Measurements from ENCODE around the gene CDH13. TPM values are rescaled to one million over a fixed set of nuclear protein-coding genes. Genes with fewer than 3 reads are reported as not detected.
A peak's percentile ranks its signal among the peaks of the same experiment; 100 is the strongest.

CDH13 gene
- total and polyA plus RNA-seq, 4 donors = 58.9 to 265 (median 158) TPM

GRCh38 chr16:83733301-83733700, 1106.5 kb downstream of the CDH13 start:
- intact Hi-C loops (cut with DNase I) = no loop called here
- DNase-seq = no peak
- no peak for ATAC-seq (ENCODE audit: low FRiP score)

GRCh38 chr16:83734136-83734535, 1107.4 kb downstream of the CDH13 start:
- no peak for ATAC-seq (ENCODE audit: low FRiP score)
- 79 to 100% methylated on average over 5 of the region's 5 CpGs for WGBS, 2 donors

More at GRCh38 chr16:83733301-83733700, 1106.5 kb downstream of the CDH13 start:
- no peak overlapping the region for H3K27ac ChIP-seq (ENCODE audit: low read depth in 1 of 2, low read length in 2 of 2)
- no peak overlapping the region for H3K4me3 ChIP-seq (ENCODE audit: low read length in 2 of 2)
- H3K36me3 ChIP-seq (ENCODE audit: control insufficient read depth in 1 of 2, insufficient read depth in 2 of 2, low read length in 1 of 2) = no peaks in the 10 kb centered on the region
- no peaks in the 10 kb centered on the region for H3K27me3 ChIP-seq (ENCODE audit: control insufficient read depth in 1 of 2, insufficient read depth in 2 of 2, low read length in 1 of 2)
- no peaks in the 10 kb centered on the region for H3K4me1 ChIP-seq (ENCODE audit: control insufficient read depth in 1 of 2, insufficient read depth in 2 of 2, low read length in 2 of 2)
- 83 to 93% methylated on average over 9 of the region's 9 CpGs for WGBS, 2 donors
- H3K9me3 ChIP-seq (ENCODE audit: control insufficient read depth, low read length) = no peaks in the 10 kb centered on the region

GRCh38 chr16:83737729-83738354, 1111.1 kb downstream of the CDH13 start:
- no peak overlapping the region for H3K4me3 ChIP-seq (ENCODE audit: low read length in 2 of 2)
- ATAC-seq (ENCODE audit: low FRiP score) = no peak
- no peaks in the 10 kb centered on the region for H3K4me1 ChIP-seq (ENCODE audit: control insufficient read depth in 1 of 2, insufficient read depth in 2 of 2, low read length in 2 of 2)
- 90 to 92% methylated on average over 11 of the region's 11 CpGs for WGBS, 2 donors
- no peaks in the 10 kb centered on the region for H3K36me3 ChIP-seq (ENCODE audit: control insufficient read depth in 1 of 2, insufficient read depth in 2 of 2, low read length in 1 of 2)
- DNase-seq = no peak
- no peak overlapping the region for H3K27ac ChIP-seq (ENCODE audit: low read depth in 1 of 2, low read length in 2 of 2)
- H3K27me3 ChIP-seq (ENCODE audit: control insufficient read depth in 1 of 2, insufficient read depth in 2 of 2, low read length in 1 of 2) = no peaks in the 10 kb centered on the region
- H3K9me3 ChIP-seq (ENCODE audit: control insufficient read depth, low read length) = no peaks in the 10 kb centered on the region
- intact Hi-C loops (cut with DNase I) = no loop called here

More at GRCh38 chr16:83734136-83734535, 1107.4 kb downstream of the CDH13 start:
- no peak overlapping the region for H3K27ac ChIP-seq (ENCODE audit: low read depth in 1 of 2, low read length in 2 of 2)
- H3K27me3 ChIP-seq (ENCODE audit: control insufficient read depth in 1 of 2, insufficient read depth in 2 of 2, low read length in 1 of 2) = no peaks in the 10 kb centered on the region
- H3K36me3 ChIP-seq (ENCODE audit: control insufficient read depth in 1 of 2, insufficient read depth in 2 of 2, low read length in 1 of 2) = no peaks in the 10 kb centered on the region
- H3K4me3 ChIP-seq (ENCODE audit: low read length in 2 of 2) = no peak overlapping the region
- DNase-seq = no peak
- H3K4me1 ChIP-seq (ENCODE audit: control insufficient read depth in 1 of 2, insufficient read depth in 2 of 2, low read length in 2 of 2) = no peaks in the 10 kb centered on the region
- H3K9me3 ChIP-seq (ENCODE audit: control insufficient read depth, low read length) = no peaks in the 10 kb centered on the region
- intact Hi-C loops (cut with DNase I) = no loop called here

- no peak overlapping the region for H3K27ac ChIP-seq (ENCODE audit: low read depth in 1 of 2, low read length in 2 of 2)
- intact Hi-C loops (cut with DNase I) = no loop called here
- H3K4me1 ChIP-seq (ENCODE audit: control insufficient read depth in 1 of 2, insufficient read depth in 2 of 2, low read length in 2 of 2) = no peaks in the 10 kb centered on the region
- 86 to 91% methylated on average over 7 of the region's 7 CpGs for WGBS, 2 donors
- no peaks in the 10 kb centered on the region for H3K27me3 ChIP-seq (ENCODE audit: control insufficient read depth in 1 of 2, insufficient read depth in 2 of 2, low read length in 1 of 2)
- no peak overlapping the region for H3K4me3 ChIP-seq (ENCODE audit: low read length in 2 of 2)
- DNase-seq (no peak), ATAC-seq (ENCODE audit: low FRiP score) (no peak)
- no peaks in the 10 kb centered on the region for H3K9me3 ChIP-seq (ENCODE audit: control insufficient read depth, low read length)
- no peaks in the 10 kb centered on the region for H3K36me3 ChIP-seq (ENCODE audit: control insufficient read depth in 1 of 2, insufficient read depth in 2 of 2, low read length in 1 of 2)
These were observed 1112.2 kb downstream of the CDH13 start for GRCh38 chr16:83738923-83739503.

GRCh38 chr16:83742124-83742899, 1115.5 kb downstream of the CDH13 start:
- no peaks in the 10 kb centered on the region for H3K27me3 ChIP-seq (ENCODE audit: control insufficient read depth in 1 of 2, insufficient read depth in 2 of 2, low read length in 1 of 2)
- ATAC-seq (ENCODE audit: low FRiP score) = no peak
- WGBS, 2 donors = 91 to 97% methylated on average over 22 of the region's 22 CpGs
- no peak overlapping the region for H3K27ac ChIP-seq (ENCODE audit: low read depth in 1 of 2, low read length in 2 of 2)
- DNase-seq = no peak
- no peaks in the 10 kb centered on the region for H3K9me3 ChIP-seq (ENCODE audit: control insufficient read depth, low read length)
- no peaks in the 10 kb centered on the region for H3K4me1 ChIP-seq (ENCODE audit: control insufficient read depth in 1 of 2, insufficient read depth in 2 of 2, low read length in 2 of 2)
- no peak overlapping the region for H3K4me3 ChIP-seq (ENCODE audit: low read length in 2 of 2)
- intact Hi-C loops (cut with DNase I) = no loop called here
- no peaks in the 10 kb centered on the region for H3K36me3 ChIP-seq (ENCODE audit: control insufficient read depth in 1 of 2, insufficient read depth in 2 of 2, low read length in 1 of 2)

- no peaks in the 10 kb centered on the region for H3K9me3 ChIP-seq (ENCODE audit: control insufficient read depth, low read length)
- DNase-seq (no peak), ATAC-seq (ENCODE audit: low FRiP score) (no peak)
- no peaks in the 10 kb centered on the region for H3K4me1 ChIP-seq (ENCODE audit: control insufficient read depth in 1 of 2, insufficient read depth in 2 of 2, low read length in 2 of 2)
- no peaks in the 10 kb centered on the region for H3K36me3 ChIP-seq (ENCODE audit: control insufficient read depth in 1 of 2, insufficient read depth in 2 of 2, low read length in 1 of 2)
- 96 to 97% methylated on average over 4 of the region's 4 CpGs for WGBS, 2 donors
- H3K27me3 ChIP-seq (ENCODE audit: control insufficient read depth in 1 of 2, insufficient read depth in 2 of 2, low read length in 1 of 2) = no peaks in the 10 kb centered on the region
- intact Hi-C loops (cut with DNase I) = no loop called here
- H3K4me3 ChIP-seq (ENCODE audit: low read length in 2 of 2) = no peak overlapping the region
- H3K27ac ChIP-seq (ENCODE audit: low read depth in 1 of 2, low read length in 2 of 2) = no peak overlapping the region
These were observed 1116.5 kb downstream of the CDH13 start for GRCh38 chr16:83743241-83743640.

- DNase-seq (no peak), ATAC-seq (ENCODE audit: low FRiP score) (no peak)
- Histone ChIP-seq H3K27me3 (ENCODE audit: control insufficient read depth in 1 of 2, insufficient read depth in 2 of 2, low read length in 1 of 2) (no peaks in the 10 kb centered on the region), H3K27ac (ENCODE audit: low read depth in 1 of 2, low read length in 2 of 2) (no peak overlapping the region), H3K4me3 (ENCODE audit: low read length in 2 of 2) (no peak overlapping the region), H3K36me3 (ENCODE audit: control insufficient read depth in 1 of 2, insufficient read depth in 2 of 2, low read length in 1 of 2) (no peaks in the 10 kb centered on the region), H3K9me3 (ENCODE audit: control insufficient read depth, low read length) (no peaks in the 10 kb centered on the region), H3K4me1 (ENCODE audit: control insufficient read depth in 1 of 2, insufficient read depth in 2 of 2, low read length in 2 of 2) (no peaks in the 10 kb centered on the region)
- 94% methylated on average over 6 of the region's 6 CpGs for WGBS, 2 donors
- intact Hi-C loops (cut with DNase I) = no loop called here
These were observed 1117.0 kb downstream of the CDH13 start for GRCh38 chr16:83743720-83744119.

- DNase-seq = peak in 1 of 2 donors; percentile 77
- ATAC-seq (ENCODE audit: low FRiP score) = peak; percentile 54
- no peaks in the 10 kb centered on the region for H3K9me3 ChIP-seq (ENCODE audit: control insufficient read depth, low read length)
- WGBS, 2 donors = 77 to 78% methylated on average over 12 of the region's 12 CpGs
- no peaks in the 10 kb centered on the region for H3K4me1 ChIP-seq (ENCODE audit: control insufficient read depth in 1 of 2, insufficient read depth in 2 of 2, low read length in 2 of 2)
- no peak overlapping the region for H3K27ac ChIP-seq (ENCODE audit: low read depth in 1 of 2, low read length in 2 of 2)
- intact Hi-C loops (cut with DNase I) = no loop called here
- no peak overlapping the region for H3K4me3 ChIP-seq (ENCODE audit: low read length in 2 of 2)
- no peaks in the 10 kb centered on the region for H3K36me3 ChIP-seq (ENCODE audit: control insufficient read depth in 1 of 2, insufficient read depth in 2 of 2, low read length in 1 of 2)
- H3K27me3 ChIP-seq (ENCODE audit: control insufficient read depth in 1 of 2, insufficient read depth in 2 of 2, low read length in 1 of 2) = no peaks in the 10 kb centered on the region
These were observed 1117.7 kb downstream of the CDH13 start for GRCh38 chr16:83744441-83744981.
